ENCODE results near the gene OPRM1. TPM values are rescaled to one million over a fixed set of nuclear protein-coding genes. Genes with fewer than 3 reads are reported as not detected.

The OPRM1 gene
- total RNA-seq, 1 donor from 2014 or later: not detected

DNA sequence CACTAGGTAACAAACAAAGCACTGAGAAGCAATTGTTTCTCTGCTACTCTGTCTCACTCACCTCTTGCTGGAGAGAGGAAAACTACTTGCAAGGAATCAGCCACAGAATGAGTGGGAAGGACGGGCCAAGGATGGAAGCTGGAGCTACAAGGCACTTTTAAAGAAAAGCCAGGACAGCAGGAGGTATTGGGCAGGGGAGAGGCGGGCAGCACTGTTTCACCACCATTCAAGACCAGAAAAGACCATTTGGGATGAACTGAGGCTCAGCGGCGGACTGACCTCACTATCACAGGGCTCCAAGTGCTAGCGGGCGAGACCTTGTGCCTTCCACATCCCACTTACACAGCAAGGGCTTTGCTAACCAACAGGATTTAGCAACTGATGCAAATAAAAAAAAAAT lies 180.2 kb downstream of the OPRM1 start:
- Mint-ChIP-seq H3K9me3 (ENCODE audit: low read depth) (no peaks in the 10 kb centered on the region), H3K4me1 (ENCODE audit: low read depth) (no peaks in the 10 kb centered on the region), H3K27ac (ENCODE audit: unreplicated experiment) (no peak overlapping the region), H3K4me3 (ENCODE audit: unreplicated experiment) (no peak overlapping the region), H3K27me3 (ENCODE audit: low read depth) (peaks cover 5% of the 10 kb centered on the region), H3K36me3 (ENCODE audit: low read depth) (no peaks in the 10 kb centered on the region)
- TF ChIP-seq, protein P1, sequence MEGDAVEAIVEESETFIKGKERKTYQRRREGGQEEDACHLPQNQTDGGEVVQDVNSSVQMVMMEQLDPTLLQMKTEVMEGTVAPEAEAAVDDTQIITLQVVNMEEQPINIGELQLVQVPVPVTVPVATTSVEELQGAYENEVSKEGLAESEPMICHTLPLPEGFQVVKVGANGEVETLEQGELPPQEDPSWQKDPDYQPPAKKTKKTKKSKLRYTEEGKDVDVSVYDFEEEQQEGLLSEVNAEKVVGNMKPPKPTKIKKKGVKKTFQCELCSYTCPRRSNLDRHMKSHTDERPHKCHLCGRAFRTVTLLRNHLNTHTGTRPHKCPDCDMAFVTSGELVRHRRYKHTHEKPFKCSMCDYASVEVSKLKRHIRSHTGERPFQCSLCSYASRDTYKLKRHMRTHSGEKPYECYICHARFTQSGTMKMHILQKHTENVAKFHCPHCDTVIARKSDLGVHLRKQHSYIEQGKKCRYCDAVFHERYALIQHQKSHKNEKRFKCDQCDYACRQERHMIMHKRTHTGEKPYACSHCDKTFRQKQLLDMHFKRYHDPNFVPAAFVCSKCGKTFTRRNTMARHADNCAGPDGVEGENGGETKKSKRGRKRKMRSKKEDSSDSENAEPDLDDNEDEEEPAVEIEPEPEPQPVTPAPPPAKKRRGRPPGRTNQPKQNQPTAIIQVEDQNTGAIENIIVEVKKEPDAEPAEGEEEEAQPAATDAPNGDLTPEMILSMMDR (IDR thresholded peaks at IDR 0.05): no peak
- DNase-seq (ENCODE audit: low spot score): no peak

DNA sequence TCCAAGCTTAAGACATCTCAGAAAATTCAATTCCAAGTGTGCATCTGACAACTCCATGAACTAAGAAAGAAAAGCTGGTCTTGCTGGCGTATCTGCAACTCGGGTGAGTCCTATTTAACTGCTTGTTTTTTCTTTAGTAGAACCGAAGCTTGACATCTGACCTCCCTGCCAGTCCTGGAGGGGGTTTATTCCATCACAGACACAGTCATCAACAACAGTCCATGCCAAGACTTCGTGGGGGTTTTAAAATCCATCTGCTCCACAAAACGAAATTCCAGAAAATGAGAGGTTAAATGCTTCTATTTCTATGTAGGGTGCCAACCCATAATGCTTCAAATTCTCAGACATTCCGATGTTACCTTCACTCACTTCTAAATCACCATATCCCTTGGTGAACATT lies 183.7 kb downstream of the OPRM1 start:
- no peak overlapping the region for H3K4me3 Mint-ChIP-seq (ENCODE audit: unreplicated experiment)
- H3K27me3 Mint-ChIP-seq (ENCODE audit: low read depth): peaks cover 5% of the 10 kb centered on the region
- H3K4me1 Mint-ChIP-seq (ENCODE audit: low read depth): no peaks in the 10 kb centered on the region
- H3K36me3 Mint-ChIP-seq (ENCODE audit: low read depth): no peaks in the 10 kb centered on the region
- no peak overlapping the region for H3K27ac Mint-ChIP-seq (ENCODE audit: unreplicated experiment)
- no peaks in the 10 kb centered on the region for H3K9me3 Mint-ChIP-seq (ENCODE audit: low read depth)
- TF ChIP-seq, protein P1 (IDR thresholded peaks at IDR 0.05): no peak
- no peak for DNase-seq (ENCODE audit: low spot score)

DNA sequence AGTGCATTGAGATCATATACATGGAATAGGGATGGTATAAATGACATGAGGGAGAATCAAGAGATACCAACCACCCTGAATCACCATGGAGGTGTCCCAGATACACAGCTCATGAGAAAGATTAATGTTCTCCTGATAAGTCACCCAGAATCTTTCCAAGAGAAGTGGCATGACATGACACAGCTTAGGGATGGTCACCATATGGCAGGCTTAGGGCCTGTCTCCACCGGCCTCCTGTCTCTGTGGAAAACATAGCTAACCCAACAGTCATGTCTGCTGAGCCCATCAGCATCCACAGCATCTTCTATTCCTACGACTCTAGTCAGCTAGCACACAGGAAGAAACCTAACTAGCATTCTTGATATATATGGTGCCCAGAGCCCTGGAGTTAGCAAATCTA lies 184.3 kb downstream of the OPRM1 start:
- DNase-seq (ENCODE audit: low spot score): no peak
- TF ChIP-seq, protein P1 (IDR thresholded peaks at IDR 0.05): no peak
- Mint-ChIP-seq H3K4me3 (ENCODE audit: unreplicated experiment) (no peak overlapping the region), H3K36me3 (ENCODE audit: low read depth) (no peaks in the 10 kb centered on the region), H3K27me3 (ENCODE audit: low read depth) (peaks cover 6% of the 10 kb centered on the region), H3K4me1 (ENCODE audit: low read depth) (no peaks in the 10 kb centered on the region), H3K27ac (ENCODE audit: unreplicated experiment) (no peak overlapping the region), H3K9me3 (ENCODE audit: low read depth) (no peaks in the 10 kb centered on the region)

DNA sequence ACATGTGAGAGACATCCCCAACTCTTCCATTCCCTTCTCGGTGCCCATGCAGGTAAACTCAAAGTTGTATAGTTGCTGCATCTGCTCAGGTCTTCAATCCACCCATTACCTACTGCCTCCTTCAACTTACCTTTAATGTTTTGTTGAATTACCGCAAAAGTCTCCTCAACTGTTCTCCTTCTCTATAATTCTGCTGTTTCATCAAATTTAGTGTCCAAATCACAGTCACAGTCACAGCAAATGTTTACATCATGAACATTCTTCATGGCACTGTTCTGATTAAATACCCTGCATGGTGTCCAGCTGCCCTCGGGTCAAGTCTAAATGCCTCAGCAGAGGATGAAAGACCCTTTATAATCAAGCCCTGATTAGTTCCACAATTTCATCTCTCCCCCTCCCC lies 187.4 kb downstream of the OPRM1 start:
- Mint-ChIP-seq H3K9me3 (ENCODE audit: low read depth) (no peaks in the 10 kb centered on the region), H3K4me3 (ENCODE audit: unreplicated experiment) (no peak overlapping the region), H3K36me3 (ENCODE audit: low read depth) (no peaks in the 10 kb centered on the region), H3K27me3 (ENCODE audit: low read depth) (peaks cover 2% of the 10 kb centered on the region), H3K27ac (ENCODE audit: unreplicated experiment) (no peak overlapping the region), H3K4me1 (ENCODE audit: low read depth) (no peaks in the 10 kb centered on the region)
- TF ChIP-seq, protein P1 (IDR thresholded peaks at IDR 0.05): no peak
- DNase-seq (ENCODE audit: low spot score): no peak

DNA sequence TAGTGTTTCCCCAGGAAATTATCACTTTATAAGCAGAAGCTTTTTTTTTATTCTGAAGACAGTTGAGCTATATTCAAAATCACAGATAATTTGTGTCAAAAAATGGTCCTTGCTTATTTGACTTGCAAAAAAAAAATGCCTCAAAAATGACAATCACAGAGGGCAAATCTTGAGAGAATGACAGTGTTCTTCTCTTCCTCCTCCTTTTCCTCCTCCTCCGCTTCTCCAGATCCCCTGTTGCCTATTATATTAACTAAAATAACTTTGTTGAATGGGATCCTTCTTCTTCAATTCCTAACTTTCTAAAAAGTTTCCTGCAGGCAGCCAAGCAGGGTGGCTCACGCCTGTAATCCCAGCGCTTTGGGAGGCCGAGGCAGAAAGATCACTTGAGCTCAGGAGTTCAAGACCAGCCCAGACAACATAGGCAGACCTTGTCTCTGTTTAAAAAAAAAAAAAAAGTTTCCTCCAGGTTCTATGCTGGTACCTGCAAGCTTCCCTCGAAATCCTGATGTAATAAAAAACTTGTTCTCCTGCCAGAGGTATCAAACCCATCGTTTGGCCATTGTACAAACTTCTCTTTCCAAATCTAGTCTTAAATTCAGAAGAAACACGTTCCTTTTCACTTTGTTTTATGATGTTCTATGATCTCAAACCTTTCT lies 189.0 kb downstream of the OPRM1 start:
- no peak overlapping the region for H3K4me3 Mint-ChIP-seq (ENCODE audit: unreplicated experiment)
- H3K27me3 Mint-ChIP-seq (ENCODE audit: low read depth): peaks cover 2% of the 10 kb centered on the region
- no peak overlapping the region for H3K27ac Mint-ChIP-seq (ENCODE audit: unreplicated experiment)
- no peaks in the 10 kb centered on the region for H3K9me3 Mint-ChIP-seq (ENCODE audit: low read depth)
- DNase-seq (ENCODE audit: low spot score): no peak
- TF ChIP-seq, protein P1 (IDR thresholded peaks at IDR 0.05): no peak
- H3K36me3 Mint-ChIP-seq (ENCODE audit: low read depth): no peaks in the 10 kb centered on the region
- H3K4me1 Mint-ChIP-seq (ENCODE audit: low read depth): peaks cover 5% of the 10 kb centered on the region

Measured in chondrocyte (in vitro differentiated cells).